Measurements from ENCODE around the gene SH2D1B. TPM values are rescaled to one million over a fixed set of nuclear protein-coding genes. Genes with fewer than 3 reads are reported as not detected.
"Not testable (repeated sequence)": the region's sequence is repeated elsewhere in the genome, so short reads cannot be mapped to it uniquely, and the experiment has no call there.

Gene SH2D1B
- polyA plus RNA-seq, 3 donors: 0.07 to 0.90 (median 0.09) TPM

DNA sequence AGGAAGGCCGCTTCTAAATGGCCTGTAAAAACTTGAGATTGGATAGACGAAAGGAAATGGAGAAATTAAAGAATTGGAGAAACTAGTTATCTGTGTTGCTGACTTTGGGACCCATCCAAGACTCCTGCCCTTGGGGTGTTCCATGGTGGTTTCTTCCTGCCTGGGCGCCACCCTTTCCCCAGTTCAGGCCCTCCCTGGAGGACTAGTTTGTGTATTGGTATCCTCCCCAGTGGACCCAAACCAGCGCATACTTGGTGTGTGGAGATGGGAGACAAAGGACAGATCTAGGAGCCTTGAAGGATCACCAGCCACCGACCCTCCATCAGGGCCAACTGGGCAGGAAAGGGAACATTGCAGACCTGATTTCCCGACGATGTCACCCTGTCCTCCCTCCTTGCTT is 42.4 kb downstream of the SH2D1B start:
- H3K27ac ChIP-seq (ENCODE audit: low read depth, low read length): no peak overlapping the region
- WGBS, 3 donors: 87 to 90% (median 89%) methylated on average over 7 of the region's 7 CpGs

DNA sequence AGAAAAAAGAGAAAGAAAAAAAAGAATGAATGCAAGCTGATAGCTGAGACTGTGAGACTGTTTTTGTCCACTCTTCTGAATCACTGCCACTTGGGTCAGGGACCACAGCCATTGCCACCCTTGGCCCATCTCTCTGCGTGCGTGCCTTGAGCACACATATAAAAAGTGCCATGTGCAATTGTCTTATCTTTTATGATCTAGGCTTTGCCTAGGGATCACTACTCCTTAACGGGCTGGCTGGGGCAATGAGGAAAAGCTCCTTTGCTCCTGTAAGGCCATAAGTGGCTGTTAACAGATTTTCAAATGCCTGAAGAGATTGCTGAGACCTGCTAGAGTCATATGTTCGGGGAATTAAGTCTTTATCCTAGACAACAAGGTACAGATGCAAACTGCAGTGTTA is 43.5 kb downstream of the SH2D1B start:
- H3K27ac ChIP-seq (ENCODE audit: low read depth, low read length): no peak overlapping the region
- 66 to 76% (median 69%) methylated on average over 4 of the region's 4 CpGs for WGBS, 3 donors

DNA sequence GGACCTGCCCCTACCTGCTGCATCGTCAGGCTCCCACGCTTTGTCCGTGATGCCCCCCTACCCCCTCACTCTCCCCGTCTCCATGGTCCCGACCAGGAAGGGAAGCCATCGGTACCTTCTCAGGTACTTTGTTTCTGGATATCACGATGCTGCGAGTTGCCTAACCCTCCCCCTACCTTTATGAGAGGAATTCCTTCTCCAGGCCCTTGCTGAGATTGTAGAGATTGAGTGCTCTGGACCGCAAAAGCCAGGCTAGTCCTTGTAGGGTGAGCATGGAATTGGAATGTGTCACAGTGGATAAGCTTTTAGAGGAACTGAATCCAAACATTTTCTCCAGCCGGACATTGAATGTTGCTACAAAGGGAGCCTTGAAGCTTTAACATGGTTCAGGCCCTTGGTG is 44.2 kb downstream of the SH2D1B start:
- H3K27ac ChIP-seq (ENCODE audit: low read depth, low read length): no peak overlapping the region
- 91 to 96% (median 93%) methylated on average over 10 of the region's 10 CpGs for WGBS, 3 donors

DNA sequence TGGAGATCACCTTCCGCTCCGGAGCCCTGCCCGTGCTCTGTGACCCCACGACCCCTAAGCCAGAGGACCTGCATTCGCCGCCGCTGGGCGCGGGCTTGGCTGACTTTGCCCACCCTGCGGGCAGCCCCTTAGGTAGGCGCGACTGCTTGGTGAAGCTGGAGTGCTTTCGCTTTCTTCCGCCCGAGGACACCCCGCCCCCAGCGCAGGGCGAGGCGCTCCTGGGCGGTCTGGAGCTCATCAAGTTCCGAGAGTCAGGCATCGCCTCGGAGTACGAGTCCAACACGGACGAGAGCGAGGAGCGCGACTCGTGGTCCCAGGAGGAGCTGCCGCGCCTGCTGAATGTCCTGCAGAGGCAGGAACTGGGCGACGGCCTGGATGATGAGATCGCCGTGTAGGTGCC is 44.9 kb downstream of the SH2D1B start:
- 72 to 94% (median 83%) methylated on average over 32 to 36 of the region's 36 CpGs for WGBS, 3 donors
- no peak overlapping the region for H3K27ac ChIP-seq (ENCODE audit: low read depth, low read length)

DNA sequence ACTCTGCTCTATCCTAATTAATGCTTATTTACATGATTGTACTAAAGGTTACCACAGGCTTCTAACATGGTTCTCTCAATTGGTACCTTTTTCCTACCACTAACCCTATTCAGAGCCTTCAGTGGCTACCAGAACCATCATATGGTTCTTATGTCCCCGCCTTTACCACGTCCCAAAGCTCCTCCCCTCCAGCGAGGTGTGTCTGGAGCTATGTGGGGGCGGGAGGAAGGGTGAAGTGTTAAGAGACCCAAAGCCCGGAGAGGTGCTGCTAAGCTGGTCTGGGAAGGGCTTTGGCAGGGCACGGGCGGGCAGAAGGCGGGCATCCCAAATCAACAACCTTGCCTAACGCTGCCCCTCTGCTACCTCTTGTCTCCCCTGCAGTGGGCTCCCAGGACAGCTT is 45.3 kb downstream of the SH2D1B start:
- 78 to 91% (median 84%) methylated on average over 9 of the region's 9 CpGs for WGBS, 3 donors
- H3K27ac ChIP-seq (ENCODE audit: low read depth, low read length): no peak overlapping the region

DNA sequence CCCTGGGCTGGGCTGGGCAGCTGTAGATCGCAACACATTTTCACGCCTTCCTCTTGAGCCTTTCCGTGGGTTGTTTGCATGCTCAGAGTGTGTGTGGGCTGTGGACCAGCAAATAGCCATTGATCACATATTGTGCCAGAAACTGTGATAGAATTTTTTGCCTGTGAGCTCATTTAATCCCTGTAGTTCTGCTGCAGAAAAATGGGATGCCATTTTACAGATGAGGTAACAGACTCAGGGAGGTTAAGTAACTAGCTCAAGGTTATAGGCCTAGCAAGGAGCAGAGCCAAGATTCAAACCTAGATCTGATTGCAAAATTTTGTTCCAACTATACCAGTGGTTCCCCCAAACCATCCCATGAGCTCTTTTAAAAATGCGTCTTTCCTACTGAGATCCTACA is 45.8 kb downstream of the SH2D1B start:
- WGBS, 3 donors: 57 to 71% (median 65%) methylated on average over 4 of the region's 4 CpGs
- no peak overlapping the region for H3K27ac ChIP-seq (ENCODE audit: low read depth, low read length)

DNA sequence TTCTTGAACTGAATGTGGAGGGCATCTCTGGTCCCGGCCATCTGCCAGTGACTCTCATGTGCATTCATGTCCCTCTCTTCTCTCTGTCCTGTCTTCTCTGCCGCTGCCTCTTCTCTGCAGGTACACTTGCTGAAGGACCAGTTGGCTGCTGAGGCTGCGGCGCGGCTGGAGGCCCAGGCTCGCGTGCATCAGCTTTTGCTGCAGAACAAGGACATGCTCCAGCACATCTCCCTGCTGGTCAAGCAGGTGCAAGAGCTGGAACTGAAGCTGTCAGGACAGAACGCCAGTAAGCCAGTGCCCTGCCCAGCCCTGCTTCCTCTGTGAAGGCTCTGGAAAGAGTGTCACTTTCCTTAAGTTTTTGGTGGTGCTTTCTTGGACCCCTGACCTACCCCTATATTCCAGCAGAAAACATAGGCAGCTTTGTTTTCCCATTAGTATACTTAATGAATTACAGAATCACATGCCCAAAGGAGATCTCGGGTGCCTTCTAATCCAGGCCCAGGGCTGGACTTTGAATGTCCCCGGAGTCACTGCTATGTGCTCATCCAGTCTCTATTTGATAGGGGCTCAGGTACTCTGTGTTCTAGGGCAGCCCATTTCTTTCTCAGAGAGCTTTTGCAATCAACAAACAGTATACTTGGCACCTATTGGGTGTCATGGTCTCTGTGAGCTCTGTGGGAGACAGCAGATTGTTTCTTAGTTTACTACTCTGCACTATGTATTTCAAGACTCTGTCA is 46.5 kb downstream of the SH2D1B start:
- WGBS, 3 donors: 91 to 95% (median 95%) methylated on average over 10 of the region's 10 CpGs
- no peak overlapping the region for H3K27ac ChIP-seq (ENCODE audit: low read depth, low read length)

DNA sequence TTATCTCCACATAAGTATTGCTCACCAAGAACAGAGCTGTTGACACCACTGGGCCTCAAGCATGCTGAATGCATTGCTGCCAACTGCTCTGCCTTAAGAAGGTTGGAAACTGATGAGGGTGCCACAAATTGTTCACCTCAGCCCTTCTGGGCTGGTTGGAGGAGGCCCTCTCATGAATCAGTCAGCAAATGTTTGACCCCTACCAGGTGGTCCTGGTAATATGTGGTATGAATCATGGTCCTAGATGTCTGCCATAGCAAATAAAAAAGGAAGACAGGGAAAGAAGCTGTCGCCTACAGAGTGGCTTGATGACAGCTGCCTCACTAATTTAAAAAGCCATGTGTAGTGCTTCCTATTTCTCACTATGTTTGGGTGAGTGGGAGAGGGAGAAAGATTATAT is 47.4 kb downstream of the SH2D1B start:
- WGBS, 3 donors: 88 to 100% (median 94%) methylated on average over 1 of the region's 1 CpG
- no peak overlapping the region for H3K27ac ChIP-seq (ENCODE audit: low read depth, low read length)

DNA sequence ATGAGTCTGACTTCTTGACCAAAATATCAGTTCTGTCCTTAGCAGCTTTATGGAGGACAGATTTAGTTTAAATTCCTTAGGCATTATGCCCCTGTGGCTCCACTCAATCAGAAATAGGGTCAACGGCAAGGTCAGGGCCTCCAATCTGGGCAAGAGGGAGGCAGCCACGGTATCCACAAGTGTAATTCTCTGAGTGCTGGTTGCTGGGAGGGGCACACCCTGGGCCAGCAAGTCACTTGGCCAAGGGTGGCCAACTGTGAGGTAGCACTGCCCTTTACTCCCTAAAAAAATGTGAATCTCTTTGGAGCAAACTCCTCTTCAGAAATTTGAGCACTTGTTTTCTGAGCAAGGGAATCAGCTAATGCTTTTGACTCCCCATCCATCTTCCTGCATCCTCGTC is 48.1 kb downstream of the SH2D1B start:
- H3K27ac ChIP-seq (ENCODE audit: low read depth, low read length): no peak overlapping the region
- 80 to 88% (median 87%) methylated on average over 3 of the region's 3 CpGs for WGBS, 3 donors

DNA sequence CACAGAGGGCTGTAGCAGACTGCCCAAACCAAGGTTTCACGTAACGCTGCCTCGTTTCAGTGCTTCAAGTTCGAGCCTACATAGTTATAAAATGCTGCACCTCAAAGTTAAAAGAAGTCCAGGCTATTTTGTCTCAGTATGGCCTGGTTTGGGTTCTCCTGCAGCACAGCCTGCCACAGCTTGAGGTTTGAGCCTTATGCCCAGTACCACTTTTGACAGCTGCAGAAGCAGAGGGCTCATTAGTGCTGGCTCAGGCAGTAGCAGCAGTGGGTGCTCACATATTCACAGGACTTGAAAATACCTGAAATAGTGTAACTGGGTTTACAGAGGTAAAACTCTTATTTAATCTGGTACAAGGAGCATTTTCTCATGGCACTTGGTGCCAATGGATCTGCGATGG is 50.6 kb downstream of the SH2D1B start:
- 90 to 96% (median 96%) methylated on average over 5 of the region's 5 CpGs for WGBS, 3 donors
- no peak overlapping the region for H3K27ac ChIP-seq (ENCODE audit: low read depth, low read length)

DNA sequence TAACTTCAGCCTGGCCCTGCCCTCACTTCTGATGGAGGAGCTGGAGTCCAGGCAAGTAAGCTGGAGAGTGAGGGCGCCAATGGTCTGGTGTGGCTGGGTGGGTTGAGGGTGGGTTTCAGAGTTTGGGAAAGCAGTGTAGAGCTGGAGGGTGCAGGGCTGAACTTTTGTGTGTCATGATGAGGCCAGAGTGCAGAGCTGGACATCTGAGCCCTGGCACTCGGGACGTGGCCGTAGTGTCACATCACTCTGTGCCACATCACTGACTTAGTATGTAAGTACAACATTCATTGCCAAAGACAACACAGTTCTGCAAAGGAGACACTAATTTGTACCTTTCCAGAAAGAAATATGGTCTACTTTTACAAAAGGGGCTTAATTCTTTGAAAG is 51.1 kb downstream of the SH2D1B start:
- whole genome bisulfite sequencing, 3 donors: 88 to 100% (median 97%) methylated on average over 4 of the region's 4 CpGs
- H3K27ac ChIP-seq (ENCODE audit: low read depth, low read length): no peak overlapping the region

DNA sequence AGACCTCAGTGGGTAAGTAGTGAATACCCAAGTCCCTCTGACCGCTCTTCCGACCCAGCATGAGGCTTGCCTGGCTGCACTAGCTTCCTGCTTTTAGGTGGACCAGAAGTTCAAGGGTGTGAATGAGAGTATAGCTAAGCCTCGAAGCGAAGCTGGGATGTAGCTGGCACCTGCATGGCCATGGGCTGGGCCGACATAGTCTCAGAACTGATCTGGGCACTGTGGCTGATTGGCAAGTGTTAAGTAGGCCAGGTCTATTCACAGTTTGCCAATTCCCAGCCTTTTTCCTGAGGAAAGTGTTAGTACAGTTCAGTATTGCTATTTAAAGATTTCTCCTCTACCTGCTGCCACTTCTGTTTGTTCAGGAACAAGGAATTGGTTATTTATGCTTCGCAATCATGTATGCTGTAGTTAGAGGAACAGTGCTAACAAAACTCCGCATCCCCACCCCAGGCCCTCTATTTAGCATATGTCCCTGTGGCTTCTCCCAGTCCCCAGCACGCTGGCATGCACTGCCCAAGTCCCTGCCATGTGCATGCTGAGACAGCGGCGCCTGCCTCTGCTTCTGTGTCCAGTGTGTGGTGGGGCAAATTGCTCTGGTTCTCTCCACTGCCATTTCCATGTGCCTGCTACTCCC is 51.6 kb downstream of the SH2D1B start:
- no peak overlapping the region for H3K27ac ChIP-seq (ENCODE audit: low read depth, low read length)
- WGBS, 3 donors: 86 to 93% (median 91%) methylated on average over 10 of the region's 10 CpGs

DNA sequence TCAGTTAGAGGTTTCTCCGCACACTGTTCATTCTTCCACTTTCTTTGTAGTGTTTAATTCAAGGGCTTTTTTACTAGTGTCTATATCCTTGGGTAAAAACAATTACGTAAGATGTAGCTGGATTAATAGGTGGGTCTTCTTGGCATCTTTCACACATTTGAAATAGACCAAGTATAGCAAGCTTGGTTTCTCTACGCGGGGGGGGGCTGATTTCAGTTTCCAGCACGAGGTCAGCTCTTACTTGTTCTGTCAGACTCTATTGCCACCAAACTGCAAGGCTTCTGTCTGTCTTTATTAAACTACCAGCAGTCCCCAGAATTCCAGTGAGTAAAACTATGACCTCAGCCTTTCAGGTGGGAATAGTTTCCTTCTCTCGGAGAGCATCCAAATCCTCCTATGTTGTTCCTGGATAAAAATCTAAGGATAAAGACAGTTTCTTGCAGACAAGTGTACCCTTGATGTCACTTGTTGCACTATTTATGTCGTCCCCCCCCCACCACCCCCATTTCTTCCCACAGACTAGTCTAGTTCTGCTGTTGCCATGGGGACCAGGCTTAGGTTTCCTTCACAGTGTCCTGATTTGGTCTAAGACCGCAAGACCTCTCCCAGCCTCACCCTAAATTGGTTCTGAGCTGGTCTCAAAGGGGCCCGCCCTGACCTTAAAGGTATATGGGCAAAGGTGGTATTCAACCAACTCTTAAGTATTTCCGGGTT is 52.3 kb downstream of the SH2D1B start:
- WGBS, 3 donors: 80 to 89% (median 88%) methylated on average over 10 of the region's 10 CpGs
- no peak overlapping the region for H3K27ac ChIP-seq (ENCODE audit: low read depth, low read length)

DNA sequence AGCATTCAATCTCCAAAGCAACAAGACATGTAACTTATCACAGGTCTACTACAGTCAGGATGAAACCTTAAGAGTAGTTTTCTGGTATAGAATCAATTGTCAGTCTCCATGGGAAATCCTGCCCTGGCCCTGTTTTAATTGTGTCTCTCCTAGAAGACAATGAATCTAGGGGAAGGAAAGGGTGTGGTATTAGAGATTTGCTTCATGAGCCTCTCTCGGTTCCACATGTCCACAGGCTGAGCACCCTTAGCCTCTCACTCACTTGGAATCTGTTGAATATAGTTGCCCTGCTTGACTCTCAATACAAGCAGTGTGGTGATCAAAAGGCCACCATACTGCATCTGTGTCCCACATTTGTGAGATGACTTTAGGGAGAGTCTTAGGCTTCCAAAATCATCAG is 53.0 kb downstream of the SH2D1B start:
- 50 to 80% (median 64%) methylated on average over 1 of the region's 1 CpG for whole genome bisulfite sequencing, 3 donors
- no peak overlapping the region for H3K27ac ChIP-seq (ENCODE audit: low read depth, low read length)

DNA sequence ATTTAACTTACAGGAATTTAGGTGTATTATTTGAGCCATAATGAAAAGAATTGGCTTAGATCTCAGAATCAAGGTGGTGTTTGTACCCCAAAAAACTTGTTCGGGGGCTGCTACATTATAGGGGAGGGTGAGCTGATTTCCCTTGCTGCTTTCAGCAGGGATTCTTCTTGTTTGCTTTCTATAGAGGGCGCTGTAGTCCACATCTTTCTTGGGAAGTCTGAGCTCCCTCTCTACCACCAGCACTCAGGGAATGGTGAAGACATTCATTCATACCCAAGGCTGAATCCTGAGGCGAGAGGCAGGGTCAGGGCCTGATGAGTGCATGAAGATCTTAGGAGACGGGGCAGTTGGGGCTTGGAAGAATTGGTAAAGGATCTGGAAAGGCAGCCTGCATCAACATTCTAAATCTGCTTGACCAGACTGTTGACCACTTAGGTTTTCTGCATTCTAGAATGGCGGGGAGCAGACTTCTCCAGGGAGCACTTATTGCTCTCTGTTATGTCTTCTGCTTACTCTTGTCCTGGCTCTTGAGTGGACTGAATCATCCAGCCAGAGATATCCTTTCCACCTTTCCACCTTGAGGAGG is 54.2 kb downstream of the SH2D1B start:
- no peak overlapping the region for H3K27ac ChIP-seq (ENCODE audit: low read depth, low read length)
- WGBS, 3 donors: 55 to 65% (median 62%) methylated on average over 4 to 5 of the region's 5 CpGs

DNA sequence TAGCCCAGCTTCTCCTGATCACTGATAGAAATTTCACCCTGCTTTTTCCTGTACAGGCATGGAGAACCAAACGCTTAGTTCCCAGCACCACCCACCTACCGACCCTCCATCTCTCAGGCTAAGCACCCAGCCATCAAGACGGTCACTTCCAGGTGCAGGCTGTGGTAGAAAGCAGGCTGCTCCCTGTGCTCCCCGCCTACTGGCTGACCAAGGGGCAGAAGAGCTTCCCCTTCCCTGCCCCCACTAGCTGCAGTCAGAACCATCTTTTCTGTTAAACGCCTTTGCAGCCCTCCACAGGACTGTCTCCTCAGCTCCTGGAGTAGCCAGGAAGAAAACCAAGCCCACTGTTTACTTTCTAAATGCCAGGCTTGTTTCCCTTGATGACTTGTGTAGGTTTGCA is 58.2 kb downstream of the SH2D1B start:
- WGBS, 3 donors: 68 to 84% (median 69%) methylated on average over 5 of the region's 5 CpGs
- H3K27ac ChIP-seq (ENCODE audit: low read depth, low read length): no peak overlapping the region

DNA sequence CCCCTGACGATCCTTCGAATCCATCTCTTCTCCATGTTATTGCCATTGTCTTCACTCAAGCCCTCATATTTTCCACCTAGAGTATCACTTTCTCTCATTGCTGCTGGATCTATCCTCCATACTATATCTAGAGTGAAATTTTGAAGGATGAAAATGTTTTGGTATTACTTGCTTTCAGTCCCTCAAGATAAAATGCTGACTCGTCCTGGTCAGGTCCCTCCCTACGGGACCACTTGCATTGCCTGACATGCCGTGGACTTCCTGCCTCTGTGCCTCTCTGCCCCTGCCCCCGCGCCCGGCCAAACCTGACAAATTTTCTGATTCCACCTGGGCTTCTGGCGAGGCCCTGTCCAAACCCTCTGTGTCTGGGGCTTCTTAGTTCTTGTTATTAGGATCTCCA is 58.9 kb downstream of the SH2D1B start:
- 83 to 91% (median 84%) methylated on average over 9 of the region's 9 CpGs for WGBS, 3 donors

DNA sequence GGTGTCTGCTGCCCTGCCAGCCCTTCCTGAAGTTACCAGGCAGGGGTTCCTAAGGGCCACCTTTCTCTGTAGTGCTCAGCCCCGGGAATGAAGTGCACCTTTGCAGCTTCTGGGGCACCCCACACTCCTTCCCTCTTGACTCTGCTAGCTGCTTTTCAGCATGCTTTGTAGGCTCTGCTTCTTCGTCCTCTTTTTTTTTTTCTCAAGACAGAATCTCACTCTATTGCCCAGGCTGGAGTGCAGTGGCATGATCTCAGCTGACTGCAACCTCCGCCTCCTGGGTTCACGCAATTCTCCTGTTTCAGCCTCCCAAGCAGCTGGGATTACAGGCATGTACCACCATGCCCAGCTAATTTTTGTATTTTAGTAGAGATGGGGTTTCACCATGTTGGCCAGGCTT is 60.1 kb downstream of the SH2D1B start:
- not testable (repeated sequence) for H3K27ac ChIP-seq (ENCODE audit: low read depth, low read length)
- 50 to 99% (median 69%) methylated on average over 3 of the region's 4 CpGs for WGBS, 3 donors

More for the DNA sequence above, 58.9 kb downstream of the SH2D1B start:
- H3K27ac ChIP-seq (ENCODE audit: low read depth, low read length): no peak overlapping the region

DNA sequence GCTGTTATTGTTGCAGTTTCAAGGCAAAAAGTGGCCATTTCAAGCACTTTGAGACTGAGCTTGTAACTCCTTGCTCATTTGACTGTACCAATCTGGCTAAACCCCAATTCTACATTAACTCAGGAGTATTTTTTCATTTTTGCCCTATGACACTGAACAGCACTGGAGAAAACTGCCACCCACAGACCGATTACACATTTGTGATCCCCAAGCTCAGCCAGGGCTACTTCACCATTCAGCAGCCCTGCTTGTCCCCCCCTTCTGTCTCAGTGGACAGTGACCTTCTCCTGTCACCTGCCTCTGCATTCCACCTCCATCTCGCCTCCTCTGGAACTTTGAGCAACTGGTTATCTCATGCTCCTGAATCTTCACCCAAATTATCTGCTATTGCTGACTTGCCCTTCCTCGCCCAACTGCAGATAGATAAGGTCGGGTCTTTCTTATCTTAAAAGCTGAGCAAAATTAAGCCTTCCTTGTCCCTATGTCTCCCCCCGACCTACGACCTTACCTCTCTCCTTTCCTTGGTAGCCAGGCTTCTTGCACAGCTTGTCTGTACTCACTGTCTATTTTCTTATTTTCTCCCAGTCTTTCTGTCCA is 60.6 kb downstream of the SH2D1B start:
- 86 to 90% (median 87%) methylated on average over 6 of the region's 6 CpGs for WGBS, 3 donors
- no peak overlapping the region for H3K27ac ChIP-seq (ENCODE audit: low read depth, low read length)
